Stimulated activated CD4-positive, alpha-beta T cell treated with anti-CD3 and anti-CD28 coated beads, Interleukin-12 subunit alpha, Interleukin-12 subunit beta, amount 100 ng/mL, for 48 hours (primary cell): ENCODE measurements around the gene OR7A17.

Experiments
- DNase-seq, 3 donors: peaks; one replicate each; pipeline ENCODE4 v3.0.0-alpha.2; 2020; ENCODE audit warnings: low read depth in 2 of 3, low spot score in 1 of 3

OR7A17 gene

DNA sequence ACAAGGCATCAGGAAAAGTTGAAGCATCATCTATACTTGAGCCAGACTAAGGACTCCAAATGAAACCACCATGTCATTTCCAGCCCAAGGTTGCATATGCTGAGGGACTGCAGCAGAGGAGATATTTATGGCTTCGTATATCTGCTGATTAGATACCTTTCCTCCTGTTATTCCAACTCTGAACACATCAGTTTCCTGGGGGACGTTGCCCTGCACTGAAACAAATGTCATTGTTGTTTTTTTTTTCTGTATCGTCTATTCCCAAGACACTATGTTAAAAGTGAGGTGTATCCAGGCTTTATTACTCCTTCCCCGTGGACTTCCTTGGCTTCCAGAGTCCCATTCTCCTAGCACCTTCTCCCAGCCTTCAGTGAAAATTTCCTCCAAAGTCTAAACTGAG, at the start of gene OR7A17:
Gene OR7A17 (minus strand): TSS at position 101 of the 400 bp plus-strand sequence. CDS start 4,777 bp downstream, outside the sequence.
- no peak for DNase-seq

DNA sequence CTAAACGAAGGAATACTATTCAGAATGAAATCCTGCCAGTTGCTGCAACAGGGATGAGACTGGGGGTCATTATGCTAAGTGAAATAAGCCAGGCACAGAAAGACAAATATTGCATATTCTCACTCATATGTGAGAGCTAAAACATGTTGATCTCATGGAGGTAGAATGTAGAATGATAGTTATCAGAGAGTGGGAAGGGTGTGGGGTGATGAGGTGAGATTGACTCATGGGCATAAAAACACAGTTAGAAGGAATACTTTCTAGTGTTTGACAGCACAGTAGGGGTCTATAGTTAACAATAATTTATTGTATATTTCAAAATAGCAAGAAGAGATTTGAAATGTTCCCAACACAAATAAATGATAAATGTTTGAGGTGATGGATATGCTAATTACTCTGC, 47.6 kb upstream of the OR7A17 start:
- no peak for DNase-seq

DNA sequence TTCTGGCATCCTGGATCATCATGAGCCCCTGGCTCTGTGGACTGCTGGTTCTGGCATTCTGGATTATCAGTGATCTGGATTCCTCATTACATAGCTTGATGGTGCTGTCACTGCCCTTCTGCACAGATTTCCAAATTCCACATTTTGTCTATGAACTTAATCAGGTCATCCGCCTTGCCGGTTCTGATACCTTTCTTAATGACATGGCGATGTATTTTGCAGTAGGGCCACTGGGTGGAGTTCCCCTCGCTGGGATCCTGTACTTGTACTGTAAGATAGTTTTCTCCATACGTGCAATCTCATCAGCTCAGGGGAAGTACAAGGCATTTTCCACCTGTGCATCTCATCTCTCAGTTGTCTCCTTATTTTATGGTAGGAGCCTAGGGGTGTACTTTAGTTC, 30.9 kb upstream of the OR7A17 start:
- DNase-seq = no peak

GRCh38 chr19:14915116-14915515, 29.2 kb upstream of the OR7A17 start:
- no peak for DNase-seq

GRCh38 chr19:14906711-14907110, 20.8 kb upstream of the OR7A17 start:
- DNase-seq = no peak

- DNase-seq = no peak
Measured at GRCh38 chr19:14901675-14902260, 15.8 kb upstream of the OR7A17 start.

GRCh38 chr19:14890643-14891379, 4.9 kb upstream of the OR7A17 start:
- DNase-seq = no peak

GRCh38 chr19:14889994-14890642, 4.2 kb upstream of the OR7A17 start:
- no peak for DNase-seq

DNA sequence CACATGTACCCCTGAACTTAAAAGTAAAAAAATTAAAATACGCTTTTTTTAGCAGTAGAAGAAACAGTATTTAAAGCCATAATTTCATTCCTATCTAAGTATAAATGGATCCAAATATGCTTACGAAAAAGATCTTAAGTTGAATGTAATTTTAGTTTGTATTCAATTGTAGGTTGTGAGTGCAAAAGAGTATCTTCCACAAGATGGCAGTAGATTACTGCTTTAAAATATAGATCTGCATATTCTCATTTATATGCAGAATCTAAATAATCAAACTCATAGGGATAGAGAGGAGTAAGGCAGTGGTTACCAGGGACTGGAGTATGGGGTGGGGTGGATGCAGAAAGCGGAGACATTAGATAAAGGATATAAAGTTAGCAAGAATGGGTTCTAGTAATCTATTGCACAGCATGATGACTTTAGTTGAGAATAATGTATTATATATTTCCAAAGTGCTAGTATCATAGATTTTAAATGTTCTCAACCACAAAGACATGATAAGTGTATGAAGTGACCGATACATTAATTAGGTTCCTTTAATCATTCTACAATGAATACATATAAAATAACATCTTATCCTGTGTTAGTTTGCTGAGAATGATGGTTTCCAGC, 14.2 kb downstream of the OR7A17 start:
- DNase-seq = no peak

GRCh38 chr19:14868497-14868896, 17.4 kb downstream of the OR7A17 start:
- DNase-seq = no peak

DNA sequence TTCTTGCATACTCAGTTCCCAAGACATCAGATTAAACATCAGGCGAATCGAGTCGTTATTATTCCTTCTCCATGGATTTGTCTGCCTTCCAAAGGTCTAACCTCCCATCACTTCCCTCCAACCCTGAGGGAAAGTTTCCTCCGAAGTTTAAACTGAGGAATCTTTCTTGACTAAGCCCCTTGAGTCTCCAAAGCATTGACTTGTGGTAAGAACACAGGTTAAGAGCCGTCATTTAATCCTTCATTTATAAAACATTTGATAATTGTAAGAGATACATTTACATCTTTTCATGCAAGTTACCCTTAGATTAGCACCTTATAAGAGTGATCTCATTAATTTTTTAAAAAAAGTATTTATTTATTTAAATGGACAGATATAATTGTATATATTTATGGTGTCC, 37.1 kb downstream of the OR7A17 start, which contains the start of gene OR7A10:
Gene OR7A10 (minus strand): TSS at position 101 of the 400 bp plus-strand sequence. CDS start 7,045 bp downstream, outside the sequence.
- DNase-seq = no peak

- DNase-seq = no peak
Measured at GRCh38 chr19:14843578-14843977, 42.4 kb downstream of the OR7A17 start.

GRCh38 chr19:14843169-14843568, 42.8 kb downstream of the OR7A17 start:
- DNase-seq = no peak

- DNase-seq = no peak
Measured at GRCh38 chr19:14840206-14840605, 45.7 kb downstream of the OR7A17 start.

DNA sequence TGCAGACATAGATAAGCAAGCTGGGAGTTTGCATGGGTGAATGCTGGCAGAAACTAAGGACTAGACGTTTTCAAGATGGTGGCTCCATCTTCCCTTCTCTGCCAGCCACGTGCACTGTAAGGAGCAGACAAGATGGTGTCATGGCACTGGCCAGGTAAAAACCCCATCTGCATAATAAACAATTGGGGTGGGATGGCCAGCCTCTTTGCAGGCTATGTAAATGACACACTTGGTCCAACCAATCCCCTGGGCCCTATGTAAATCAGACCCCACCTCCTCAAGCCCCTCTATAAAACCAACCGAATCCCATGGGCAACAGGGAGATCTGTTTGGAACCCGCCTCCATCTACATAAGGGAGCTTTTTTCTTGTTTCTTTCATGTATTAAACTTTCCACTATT, 48.5 kb downstream of the OR7A17 start:
- DNase-seq = no peak

DNA sequence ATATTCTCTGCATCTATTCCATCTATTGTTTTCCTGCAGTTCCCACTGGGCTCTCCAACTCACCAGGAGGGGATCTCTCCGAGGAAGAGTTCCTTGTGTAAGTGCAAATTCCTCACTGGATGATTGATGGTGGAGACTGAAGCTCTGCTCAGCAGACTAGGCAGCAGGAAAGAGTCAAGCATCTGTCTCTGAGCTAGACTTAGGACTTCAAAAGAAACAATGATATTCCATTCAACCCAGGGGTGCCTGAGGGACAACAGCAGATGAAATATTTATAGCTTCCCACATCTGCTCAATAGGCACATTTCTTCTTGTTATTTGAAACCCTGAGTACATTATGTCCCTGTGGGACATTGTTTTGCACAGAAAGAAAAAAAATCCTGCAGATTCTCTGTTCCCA, 50.9 kb downstream of the OR7A17 start, which contains the start of the genes OR7A5 and OR7C1:
Gene OR7A5 (minus strand): TSS at position 175 of the 400 bp plus-strand sequence. CDS start 6,944 bp downstream, outside the sequence.
Gene OR7C1 (minus strand): TSS at position 175 of the 400 bp plus-strand sequence. CDS start 35,049 bp downstream, outside the sequence.
- DNase-seq = no peak

DNA sequence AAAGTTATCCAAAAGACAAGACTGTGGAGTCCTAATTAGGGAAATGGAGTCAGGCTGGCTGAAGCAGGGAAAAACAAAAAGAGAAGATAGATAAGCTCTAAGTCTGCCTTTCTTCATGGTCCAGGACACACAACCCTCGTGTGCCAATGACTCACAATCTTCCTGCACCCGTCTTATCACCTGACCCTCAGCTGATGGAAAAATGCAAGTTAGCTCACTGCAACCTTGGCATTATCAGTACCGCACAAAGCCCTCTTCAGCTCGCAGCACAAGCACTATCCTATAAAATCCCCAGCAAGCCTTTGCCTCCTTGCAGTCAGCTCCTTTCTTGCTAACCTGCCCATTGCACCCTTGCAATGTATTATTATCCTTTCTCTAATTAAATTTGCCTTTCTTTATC, 55.2 kb downstream of the OR7A17 start:
- no peak for DNase-seq
